Measurements from ENCODE around the gene LBP.

GRCh38 chr20:38377039-38377685 is 30.9 kb downstream of the LBP start:
- no peak for TF ChIP-seq CTCF (tag by site-specific recombination; IDR thresholded peaks at IDR 0.05)
- no peak for TF ChIP-seq ZNF114 (tag by site-specific recombination; IDR thresholded peaks at IDR 0.05)
- TF ChIP-seq ZNF202 (tag by site-specific recombination; IDR thresholded peaks at IDR 0.05; ENCODE audit: borderline replicate concordance), result no peak
- no peak for TF ChIP-seq ZNF174 (tag by site-specific recombination; IDR thresholded peaks at IDR 0.05)
- TF ChIP-seq KLF10 (tag by site-specific recombination; IDR thresholded peaks at IDR 0.05), result no peak
- no peak for TF ChIP-seq TCF7L2 (IDR thresholded peaks at IDR 0.05; ENCODE audit: borderline replicate concordance, low read depth, low read length)
- TF ChIP-seq ZBTB44 (tag by site-specific recombination; IDR thresholded peaks at IDR 0.05), result no peak
- no peak for TF ChIP-seq KLF16 (tag by site-specific recombination; IDR thresholded peaks at IDR 0.05)
- TF ChIP-seq PBX3 (CRISPR knock-in tag; IDR thresholded peaks at IDR 0.05), result no peak
- TF ChIP-seq ZNF24 (tag by site-specific recombination; IDR thresholded peaks at IDR 0.05), result no peak
- TF ChIP-seq ZNF366 (tag by site-specific recombination; conservative IDR thresholded peaks at IDR 0.05), result no peak
- no peak for TF ChIP-seq ZNF707 (tag by site-specific recombination; IDR thresholded peaks at IDR 0.05)
- no peak for TF ChIP-seq ZNF311 (tag by site-specific recombination; IDR thresholded peaks at IDR 0.05; ENCODE audit: borderline replicate concordance)
- no peak for TF ChIP-seq ZNF274 (IDR thresholded peaks at IDR 0.05; ENCODE audit: low read length)
- no peak for TF ChIP-seq ZNF274 (tag by site-specific recombination; IDR thresholded peaks at IDR 0.05; ENCODE audit: borderline replicate concordance)
